NK-92 treated with Interleukin-12 subunit alpha and Interleukin-12 subunit beta, amount 100 ng/mL, for 24 hours (cell line): ENCODE measurements around the gene OR51A2.
"Not testable (repeated sequence)": the region's sequence is repeated elsewhere in the genome, so short reads cannot be mapped to it uniquely, and the experiment has no call there.

Experiments used
- DNase-seq: peaks from one replicate; lab custom pipeline; 2025; lab: John Stamatoyannopoulos, UW

The OR51A2 gene

GRCh38 chr11:4955613-4956012, at the start of gene OR51A2:
TSS of gene OR51A2 (minus strand) at chr11:4955713. CDS start at chr11:4955713, 0 bp downstream.
- not testable (repeated sequence) for DNase-seq

GRCh38 chr11:5004424-5005274, 49.1 kb upstream of the OR51A2 start:
- no peak for DNase-seq

- DNase-seq, result no peak
Observed at GRCh38 chr11:4994551-4994950, 39.0 kb upstream of the OR51A2 start, which contains the start of gene OR51L1. TSS of gene OR51L1 (plus strand) at chr11:4994851. CDS start at chr11:4998983, 4,132 bp downstream.

- no peak for DNase-seq
Observed at GRCh38 chr11:4991060-4991459, 35.5 kb upstream of the OR51A2 start.

- no peak for DNase-seq
Observed at GRCh38 chr11:4983841-4984240, 28.3 kb upstream of the OR51A2 start.

- no peak for DNase-seq
Observed at GRCh38 chr11:4982678-4983077, 27.2 kb upstream of the OR51A2 start.

GRCh38 chr11:4979036-4979435, 23.5 kb upstream of the OR51A2 start:
- no peak for DNase-seq

- DNase-seq, result no peak
Observed at GRCh38 chr11:4975436-4975835, 19.9 kb upstream of the OR51A2 start.

- DNase-seq, result no peak
Observed at GRCh38 chr11:4962816-4963215, 7.3 kb upstream of the OR51A2 start.

- DNase-seq, result no peak
Observed at GRCh38 chr11:4960877-4961276, 5.4 kb upstream of the OR51A2 start.

- DNase-seq, result no peak
Observed at GRCh38 chr11:4957396-4957795, 1.9 kb upstream of the OR51A2 start.

- DNase-seq, result no peak
Observed at GRCh38 chr11:4947505-4947904, 8.0 kb downstream of the OR51A2 start, which contains the start of gene OR51A4. TSS of gene OR51A4 (minus strand) at chr11:4947605. CDS start at chr11:4947100, 505 bp downstream.

- DNase-seq, result no peak
Observed at GRCh38 chr11:4936745-4937144, 18.8 kb downstream of the OR51A2 start.

- no peak for DNase-seq
Observed at GRCh38 chr11:4932751-4933150, 22.8 kb downstream of the OR51A2 start.

GRCh38 chr11:4926608-4927007, 28.9 kb downstream of the OR51A2 start:
- DNase-seq, result no peak

- DNase-seq, result no peak
Observed at GRCh38 chr11:4924239-4924638, 31.3 kb downstream of the OR51A2 start, which contains the start of gene OR51G1. TSS of gene OR51G1 (minus strand) at chr11:4924339. CDS start at chr11:4924339, 0 bp downstream.

- no peak for DNase-seq
Observed at GRCh38 chr11:4922304-4922703, 33.2 kb downstream of the OR51A2 start.

GRCh38 chr11:4921796-4922195, 33.7 kb downstream of the OR51A2 start:
- DNase-seq, result no peak

- DNase-seq, result no peak
Observed at GRCh38 chr11:4919250-4919649, 36.3 kb downstream of the OR51A2 start, which contains the start of gene OR51G2. TSS of gene OR51G2 (minus strand) at chr11:4919350. CDS start at chr11:4915663, 3,687 bp downstream.

- no peak for DNase-seq
Observed at GRCh38 chr11:4916581-4916980, 38.9 kb downstream of the OR51A2 start.
